ENCODE measurements around the gene BOK. TPM values are rescaled to one million over a fixed set of nuclear protein-coding genes. Genes with fewer than 3 reads are reported as not detected.
A peak's percentile ranks its signal among the peaks of the same experiment; 100 is the strongest.

Gene BOK
- total and polyA plus RNA-seq, 2 donors (not counting 1 experiment from before 2014, with no cell fraction given): 21.2 to 42.4 TPM

DNA sequence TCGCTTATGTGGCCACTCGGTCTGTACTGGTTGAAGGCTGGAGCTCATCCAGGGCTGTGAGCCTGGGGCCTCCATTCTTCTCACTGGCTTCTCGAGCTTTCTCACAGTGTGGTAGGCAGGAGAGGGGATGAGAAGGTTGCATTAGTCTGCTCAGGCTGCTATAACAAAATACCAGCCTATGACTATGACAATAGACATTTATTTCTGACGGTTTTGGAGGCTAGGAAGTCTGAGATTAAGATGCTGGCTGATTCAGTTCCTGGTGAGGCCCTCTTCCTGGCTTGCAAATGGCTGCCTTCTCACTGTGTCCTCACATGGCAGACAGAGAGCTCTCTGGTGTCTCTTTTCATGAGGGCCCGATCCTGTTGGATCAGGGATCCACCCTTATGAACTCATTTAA, 44.0 kb upstream of the BOK start:
- H3K4me3 ChIP-seq (replicated peaks in 1 of 4; ENCODE audit: control extremely low read depth in 1 of 4, insufficient read depth in 1 of 4, low read depth in 3 of 4, low read length in 4 of 4): no peak overlapping the region
- H4K20me1 ChIP-seq (ENCODE audit: control insufficient read depth, extremely low read depth, insufficient read depth, low read length): no peaks in the 10 kb centered on the region
- no peaks in the 10 kb centered on the region for H3K9me3 ChIP-seq (ENCODE audit: control insufficient read depth, insufficient read depth, low read depth, low read length)
- H3K36me3 ChIP-seq (ENCODE audit: control insufficient read depth, insufficient read depth, low read length): no peaks in the 10 kb centered on the region
- no peak overlapping the region for H3K27ac ChIP-seq (ENCODE audit: insufficient read depth, low read length)
- no peak for TF ChIP-seq EZH2 (IDR thresholded peaks at IDR 0.05; ENCODE audit: low read length, missing control alignments)
- TF ChIP-seq, protein P1, sequence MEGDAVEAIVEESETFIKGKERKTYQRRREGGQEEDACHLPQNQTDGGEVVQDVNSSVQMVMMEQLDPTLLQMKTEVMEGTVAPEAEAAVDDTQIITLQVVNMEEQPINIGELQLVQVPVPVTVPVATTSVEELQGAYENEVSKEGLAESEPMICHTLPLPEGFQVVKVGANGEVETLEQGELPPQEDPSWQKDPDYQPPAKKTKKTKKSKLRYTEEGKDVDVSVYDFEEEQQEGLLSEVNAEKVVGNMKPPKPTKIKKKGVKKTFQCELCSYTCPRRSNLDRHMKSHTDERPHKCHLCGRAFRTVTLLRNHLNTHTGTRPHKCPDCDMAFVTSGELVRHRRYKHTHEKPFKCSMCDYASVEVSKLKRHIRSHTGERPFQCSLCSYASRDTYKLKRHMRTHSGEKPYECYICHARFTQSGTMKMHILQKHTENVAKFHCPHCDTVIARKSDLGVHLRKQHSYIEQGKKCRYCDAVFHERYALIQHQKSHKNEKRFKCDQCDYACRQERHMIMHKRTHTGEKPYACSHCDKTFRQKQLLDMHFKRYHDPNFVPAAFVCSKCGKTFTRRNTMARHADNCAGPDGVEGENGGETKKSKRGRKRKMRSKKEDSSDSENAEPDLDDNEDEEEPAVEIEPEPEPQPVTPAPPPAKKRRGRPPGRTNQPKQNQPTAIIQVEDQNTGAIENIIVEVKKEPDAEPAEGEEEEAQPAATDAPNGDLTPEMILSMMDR (conservative IDR thresholded peaks at IDR 0.05 in 1 of 2, IDR thresholded peaks at IDR 0.05 in 1 of 2; ENCODE audit: low read depth in 1 of 2, low read length in 2 of 2): no peak
- no peak overlapping the region for H2AFZ ChIP-seq (ENCODE audit: low read length)
- no peak overlapping the region for H3K9ac ChIP-seq (ENCODE audit: insufficient read depth, low read length)
- H3K79me2 ChIP-seq (ENCODE audit: control insufficient read depth, insufficient read depth, low read length): no peaks in the 10 kb centered on the region
- DNase-seq (ENCODE audit: low read depth in 2 of 2): peak in 1 of 2 donors; percentile 20
- no peaks in the 10 kb centered on the region for H3K4me1 ChIP-seq (ENCODE audit: control insufficient read depth, extremely low read depth, insufficient read depth, low read length)
- H3K27me3 ChIP-seq (ENCODE audit: control insufficient read depth, insufficient read depth, low read length): no peaks in the 10 kb centered on the region
- H3K4me2 ChIP-seq (ENCODE audit: extremely low read depth, insufficient read depth, low read length): no peak overlapping the region

DNA sequence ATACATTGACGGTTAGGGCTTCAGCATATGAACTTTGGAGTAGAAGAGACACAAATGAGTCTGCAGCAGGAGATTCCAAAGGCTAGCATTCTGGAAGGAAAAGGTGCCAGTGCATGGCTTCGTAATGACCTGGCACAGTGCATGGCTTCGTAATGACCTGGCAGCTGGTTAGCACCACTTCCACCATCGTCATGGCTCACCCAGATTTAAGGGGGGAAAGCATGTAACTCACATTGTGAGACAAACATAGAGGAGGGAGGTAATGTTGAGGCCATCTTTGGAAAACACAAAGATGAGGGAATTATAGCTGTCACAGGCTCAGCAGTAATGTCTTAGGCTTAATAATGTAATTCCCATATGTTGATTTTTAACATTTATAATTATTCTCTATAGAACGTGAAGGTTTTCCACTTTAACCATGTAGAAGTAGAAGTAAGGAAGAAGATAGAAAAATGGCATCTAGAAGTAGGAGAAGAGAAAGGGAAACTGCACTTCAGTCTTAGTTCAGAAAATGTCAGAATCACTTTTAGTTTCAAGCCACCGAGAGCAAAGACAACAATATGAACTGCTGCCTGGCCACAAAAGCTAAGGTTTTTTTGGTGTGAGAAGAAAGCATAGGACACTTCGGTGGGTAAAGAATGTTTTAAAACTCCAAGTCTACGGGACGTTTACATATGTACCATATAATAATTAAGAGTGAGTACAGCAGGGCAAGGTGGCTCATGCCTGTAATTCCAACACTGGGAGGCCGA, 43.4 kb upstream of the BOK start:
- TF ChIP-seq, protein P1 (conservative IDR thresholded peaks at IDR 0.05 in 1 of 2, IDR thresholded peaks at IDR 0.05 in 1 of 2; ENCODE audit: low read depth in 1 of 2, low read length in 2 of 2): no peak
- no peak for TF ChIP-seq EZH2 (IDR thresholded peaks at IDR 0.05; ENCODE audit: low read length, missing control alignments)
- no peaks in the 10 kb centered on the region for H3K4me1 ChIP-seq (ENCODE audit: control insufficient read depth, extremely low read depth, insufficient read depth, low read length)
- H3K4me3 ChIP-seq (replicated peaks in 1 of 4; ENCODE audit: control extremely low read depth in 1 of 4, insufficient read depth in 1 of 4, low read depth in 3 of 4, low read length in 4 of 4): no peak overlapping the region
- H3K9me3 ChIP-seq (ENCODE audit: control insufficient read depth, insufficient read depth, low read depth, low read length): no peaks in the 10 kb centered on the region
- H3K4me2 ChIP-seq (ENCODE audit: extremely low read depth, insufficient read depth, low read length): no peak overlapping the region
- H3K27ac ChIP-seq (ENCODE audit: insufficient read depth, low read length): no peak overlapping the region
- DNase-seq (ENCODE audit: low read depth in 2 of 2): no peak
- H3K36me3 ChIP-seq (ENCODE audit: control insufficient read depth, insufficient read depth, low read length): no peaks in the 10 kb centered on the region
- no peak overlapping the region for H2AFZ ChIP-seq (ENCODE audit: low read length)
- H4K20me1 ChIP-seq (ENCODE audit: control insufficient read depth, extremely low read depth, insufficient read depth, low read length): no peaks in the 10 kb centered on the region
- H3K27me3 ChIP-seq (ENCODE audit: control insufficient read depth, insufficient read depth, low read length): no peaks in the 10 kb centered on the region
- no peak overlapping the region for H3K9ac ChIP-seq (ENCODE audit: insufficient read depth, low read length)
- no peaks in the 10 kb centered on the region for H3K79me2 ChIP-seq (ENCODE audit: control insufficient read depth, insufficient read depth, low read length)

DNA sequence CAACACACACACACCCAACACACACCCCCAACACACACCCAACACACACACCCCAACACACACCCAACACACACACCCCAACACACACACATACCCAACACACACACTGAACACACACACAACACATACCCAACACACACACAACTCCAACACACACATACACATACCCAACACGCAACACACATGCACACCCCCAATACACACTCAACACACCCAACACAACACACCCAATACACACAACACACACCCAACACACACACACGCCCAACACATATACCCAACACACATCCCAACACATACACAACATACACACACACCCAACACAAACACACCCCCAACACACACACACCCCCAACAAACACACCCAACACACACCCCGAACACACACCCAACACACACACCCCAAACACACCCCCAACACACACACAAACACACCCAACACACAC, 42.0 kb upstream of the BOK start:
- no peak overlapping the region for H3K4me2 ChIP-seq (ENCODE audit: extremely low read depth, insufficient read depth, low read length)
- no peak overlapping the region for H3K9ac ChIP-seq (ENCODE audit: insufficient read depth, low read length)
- no peaks in the 10 kb centered on the region for H4K20me1 ChIP-seq (ENCODE audit: control insufficient read depth, extremely low read depth, insufficient read depth, low read length)
- H3K4me3 ChIP-seq (replicated peaks in 1 of 4; ENCODE audit: control extremely low read depth in 1 of 4, insufficient read depth in 1 of 4, low read depth in 3 of 4, low read length in 4 of 4): no peak overlapping the region
- H3K36me3 ChIP-seq (ENCODE audit: control insufficient read depth, insufficient read depth, low read length): no peaks in the 10 kb centered on the region
- no peak overlapping the region for H3K27ac ChIP-seq (ENCODE audit: insufficient read depth, low read length)
- H3K9me3 ChIP-seq (ENCODE audit: control insufficient read depth, insufficient read depth, low read depth, low read length): no peaks in the 10 kb centered on the region
- no peak overlapping the region for H2AFZ ChIP-seq (ENCODE audit: low read length)
- no peaks in the 10 kb centered on the region for H3K79me2 ChIP-seq (ENCODE audit: control insufficient read depth, insufficient read depth, low read length)
- H3K4me1 ChIP-seq (ENCODE audit: control insufficient read depth, extremely low read depth, insufficient read depth, low read length): no peaks in the 10 kb centered on the region
- TF ChIP-seq EZH2 (IDR thresholded peaks at IDR 0.05; ENCODE audit: low read length, missing control alignments): no peak
- TF ChIP-seq, protein P1 (conservative IDR thresholded peaks at IDR 0.05 in 1 of 2, IDR thresholded peaks at IDR 0.05 in 1 of 2; ENCODE audit: low read depth in 1 of 2, low read length in 2 of 2): no peak
- H3K27me3 ChIP-seq (ENCODE audit: control insufficient read depth, insufficient read depth, low read length): no peaks in the 10 kb centered on the region
- DNase-seq (ENCODE audit: low read depth in 2 of 2): no peak

All from fibroblast of lung (primary cell).